ENCODE measurements around the gene DPPA3. TPM values are rescaled to one million over a fixed set of nuclear protein-coding genes. Genes with fewer than 3 reads are reported as not detected.

Gene DPPA3
- total and polyA plus RNA-seq, 2 donors (not counting 3 experiments of a cell fraction or from before 2014, with no cell fraction given): not detected

DNA sequence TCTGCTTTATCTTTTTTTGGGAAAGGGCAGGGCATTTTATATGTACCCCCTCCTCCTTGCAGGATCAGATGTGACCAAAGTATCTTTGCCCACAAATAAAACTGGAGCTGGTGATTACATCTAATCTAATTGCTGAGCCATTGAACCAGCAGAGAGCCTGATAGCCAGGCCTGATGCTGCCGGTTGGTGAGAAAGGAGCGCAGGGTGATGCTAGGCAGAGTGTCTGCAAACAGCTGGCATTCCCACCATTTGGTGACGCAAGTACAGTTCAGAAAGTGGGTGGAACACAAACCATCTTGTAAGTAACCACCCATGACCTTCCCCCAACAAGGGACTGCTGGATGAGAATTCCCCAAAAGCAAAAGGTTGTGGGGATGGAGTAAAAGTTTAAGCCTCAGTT, 12.7 kb downstream of the DPPA3 start:
- Histone ChIP-seq H3K4me2 (ENCODE audit: insufficient read depth, low read length) (no peak overlapping the region), H3K79me2 (ENCODE audit: control insufficient read depth, insufficient read depth, low read length) (no peaks in the 10 kb centered on the region), H3K9ac (replicated peaks; ENCODE audit: extremely low read depth, insufficient read depth, low read length) (no peak overlapping the region), H3K36me3 (ENCODE audit: control insufficient read depth in 2 of 2, extremely low read depth in 1 of 2, insufficient read depth in 2 of 2, low read length in 2 of 2) (no peaks in the 10 kb centered on the region), H3K27me3 (ENCODE audit: control insufficient read depth in 2 of 2, insufficient read depth in 2 of 2, low read length in 2 of 2) (no peaks in the 10 kb centered on the region), H2AFZ (ENCODE audit: low read depth, low read length) (no peak overlapping the region), H3K4me3 (replicated peaks in 1 of 3; ENCODE audit: insufficient read depth in 1 of 3, low read depth in 1 of 3, low read length in 3 of 3) (no peak overlapping the region), H3K9me3 (replicated peaks; ENCODE audit: control insufficient read depth, insufficient read depth, low read length) (no peaks in the 10 kb centered on the region), H3K9me1 (replicated peaks; ENCODE audit: control insufficient read depth, extremely low read depth, insufficient read depth, low read length) (no peaks in the 10 kb centered on the region), H4K20me1 (replicated peaks; ENCODE audit: control insufficient read depth, extremely low read depth, insufficient read depth, low read length) (no peaks in the 10 kb centered on the region), H3K27ac (ENCODE audit: insufficient read depth, low read depth, low read length) (no peak overlapping the region), H3K4me1 (ENCODE audit: control insufficient read depth, extremely low read depth, insufficient read depth, low read length) (no peaks in the 10 kb centered on the region)
- no peak for TF ChIP-seq EZH2 (IDR thresholded peaks at IDR 0.05; ENCODE audit: borderline replicate concordance, low read depth, low read length, severe bottlenecking)
- no peak for TF ChIP-seq POLR2A (IDR thresholded peaks at IDR 0.05; ENCODE audit: low read depth, low read length)
- TF ChIP-seq POLR2AphosphoS5 (IDR thresholded peaks at IDR 0.05; ENCODE audit: insufficient read depth, low read depth, low read length): no peak
- TF ChIP-seq, protein P1, sequence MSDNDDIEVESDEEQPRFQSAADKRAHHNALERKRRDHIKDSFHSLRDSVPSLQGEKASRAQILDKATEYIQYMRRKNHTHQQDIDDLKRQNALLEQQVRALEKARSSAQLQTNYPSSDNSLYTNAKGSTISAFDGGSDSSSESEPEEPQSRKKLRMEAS (IDR thresholded peaks at IDR 0.05; ENCODE audit: insufficient read depth, insufficient read length): no peak
- no peak for TF ChIP-seq GATA2 (IDR thresholded peaks at IDR 0.05; ENCODE audit: insufficient read depth, insufficient read length, low read depth, low read length)
- TF ChIP-seq JUN (IDR thresholded peaks at IDR 0.05; ENCODE audit: borderline replicate concordance, insufficient read depth, insufficient read length, low read depth): no peak
- TF ChIP-seq, protein P2, sequence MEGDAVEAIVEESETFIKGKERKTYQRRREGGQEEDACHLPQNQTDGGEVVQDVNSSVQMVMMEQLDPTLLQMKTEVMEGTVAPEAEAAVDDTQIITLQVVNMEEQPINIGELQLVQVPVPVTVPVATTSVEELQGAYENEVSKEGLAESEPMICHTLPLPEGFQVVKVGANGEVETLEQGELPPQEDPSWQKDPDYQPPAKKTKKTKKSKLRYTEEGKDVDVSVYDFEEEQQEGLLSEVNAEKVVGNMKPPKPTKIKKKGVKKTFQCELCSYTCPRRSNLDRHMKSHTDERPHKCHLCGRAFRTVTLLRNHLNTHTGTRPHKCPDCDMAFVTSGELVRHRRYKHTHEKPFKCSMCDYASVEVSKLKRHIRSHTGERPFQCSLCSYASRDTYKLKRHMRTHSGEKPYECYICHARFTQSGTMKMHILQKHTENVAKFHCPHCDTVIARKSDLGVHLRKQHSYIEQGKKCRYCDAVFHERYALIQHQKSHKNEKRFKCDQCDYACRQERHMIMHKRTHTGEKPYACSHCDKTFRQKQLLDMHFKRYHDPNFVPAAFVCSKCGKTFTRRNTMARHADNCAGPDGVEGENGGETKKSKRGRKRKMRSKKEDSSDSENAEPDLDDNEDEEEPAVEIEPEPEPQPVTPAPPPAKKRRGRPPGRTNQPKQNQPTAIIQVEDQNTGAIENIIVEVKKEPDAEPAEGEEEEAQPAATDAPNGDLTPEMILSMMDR (IDR thresholded peaks at IDR 0.05; ENCODE audit: extremely low read depth in 1 of 2, insufficient read depth in 1 of 2, low read depth in 1 of 2, low read length in 2 of 2): no peak
- no peak for TF ChIP-seq FOS (IDR thresholded peaks at IDR 0.05; ENCODE audit: borderline replicate concordance, insufficient read depth, low read length)
- TF ChIP-seq MYC (IDR thresholded peaks at IDR 0.05; ENCODE audit: low read depth, low read length): no peak
- dilution Hi-C loops (cut with MboI; ENCODE audit: extremely low pct_ligation_motif_present, low sequenced_read_pairs): no loop called here
- FAIRE-seq (no peak), DNase-seq (ENCODE audit: low read depth, low spot score) (no peak)
- intact Hi-C loops (cut with micrococcal nuclease): no loop called here
- POLR2A ChIA-PET: no interaction called here
- CTCF ChIA-PET: interaction anchor here (0.6 kb wide), 1 partner anchor 9 kb away, joined by 3 read pairs; no protein-coding TSS in a partner anchor
- BruUV-seq (replicated peaks): no TSS peak
